D721Med (cell line): ENCODE data around the gene MUC5AC.
"Not testable (repeated sequence)": the region's sequence is repeated elsewhere in the genome, so short reads cannot be mapped to it uniquely, and the experiment has no call there.

Source experiments
- DNase-seq: peaks from one replicate; pipeline ENCODE4 v3.0.0; 2011; ENCODE audit warnings: low spot score; ENCODE audit not compliant: insufficient read length
- FAIRE-seq: peaks from 2 replicates; lab custom pipeline; 2011; peaks lifted over from hg19 to GRCh38; lab: Jason Lieb, UNC
- TF ChIP-seq, protein P1 (sequence below): IDR thresholded peaks from 2 replicates; pipeline ENCODE4 v1.5.1; 2012; ENCODE audit warnings: mild to moderate bottlenecking, control low read depth; ENCODE audit not compliant: insufficient read depth; ENCODE audit errors: missing control alignments

The MUC5AC gene

DNA sequence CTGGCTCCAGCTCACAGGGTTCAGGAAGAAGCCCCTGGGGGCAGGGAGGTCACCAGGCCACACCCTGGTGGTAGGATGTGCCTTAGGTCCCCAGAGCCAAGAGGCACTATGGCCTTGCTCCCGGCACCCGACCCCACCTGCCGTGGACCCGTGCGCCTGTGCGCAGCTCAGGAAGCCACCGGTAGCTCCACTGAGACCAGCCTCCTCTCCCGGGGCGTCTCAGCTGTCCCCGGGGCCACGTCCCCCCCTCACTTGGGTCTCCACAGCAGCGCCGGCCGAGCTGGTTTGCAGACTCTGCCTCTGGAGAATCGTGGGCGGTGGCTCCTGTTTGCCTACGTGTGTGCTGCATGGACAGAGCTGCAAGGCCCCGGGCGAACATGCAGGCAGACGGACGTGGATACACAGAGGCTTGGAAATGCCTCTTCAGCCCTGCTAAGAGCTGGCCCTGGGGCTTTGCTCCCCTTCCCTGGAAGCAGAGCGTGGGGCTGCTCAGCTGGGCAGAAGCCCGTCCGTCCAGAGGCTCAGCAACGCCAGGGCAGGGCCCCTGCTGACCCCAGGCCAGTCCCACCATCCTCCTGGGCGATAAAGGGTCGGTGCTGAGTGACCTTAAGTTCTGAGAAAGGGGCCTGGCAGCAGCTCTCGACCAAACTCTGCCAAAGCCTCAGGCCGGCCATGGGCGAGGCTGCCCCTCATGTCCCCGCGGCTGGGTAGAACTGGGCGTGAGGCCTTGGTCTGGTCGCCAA lies 49.8 kb downstream of the MUC5AC start:
- FAIRE-seq: no peak

DNA sequence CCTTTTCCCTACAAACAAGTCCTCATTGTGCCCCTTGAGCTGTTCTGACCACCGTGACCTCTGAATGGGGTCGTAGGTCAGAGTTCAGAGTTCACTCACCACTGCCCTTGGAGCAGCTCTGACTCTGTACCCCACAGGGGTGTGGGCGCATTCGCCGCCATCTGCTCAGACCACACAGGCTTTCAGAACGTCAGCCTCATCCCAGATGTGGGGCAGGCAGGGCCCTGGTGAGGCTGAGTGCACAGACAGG lies 50.3 kb downstream of the MUC5AC start:
- FAIRE-seq (no peak), DNase-seq (no peak)
- TF ChIP-seq, protein P1, sequence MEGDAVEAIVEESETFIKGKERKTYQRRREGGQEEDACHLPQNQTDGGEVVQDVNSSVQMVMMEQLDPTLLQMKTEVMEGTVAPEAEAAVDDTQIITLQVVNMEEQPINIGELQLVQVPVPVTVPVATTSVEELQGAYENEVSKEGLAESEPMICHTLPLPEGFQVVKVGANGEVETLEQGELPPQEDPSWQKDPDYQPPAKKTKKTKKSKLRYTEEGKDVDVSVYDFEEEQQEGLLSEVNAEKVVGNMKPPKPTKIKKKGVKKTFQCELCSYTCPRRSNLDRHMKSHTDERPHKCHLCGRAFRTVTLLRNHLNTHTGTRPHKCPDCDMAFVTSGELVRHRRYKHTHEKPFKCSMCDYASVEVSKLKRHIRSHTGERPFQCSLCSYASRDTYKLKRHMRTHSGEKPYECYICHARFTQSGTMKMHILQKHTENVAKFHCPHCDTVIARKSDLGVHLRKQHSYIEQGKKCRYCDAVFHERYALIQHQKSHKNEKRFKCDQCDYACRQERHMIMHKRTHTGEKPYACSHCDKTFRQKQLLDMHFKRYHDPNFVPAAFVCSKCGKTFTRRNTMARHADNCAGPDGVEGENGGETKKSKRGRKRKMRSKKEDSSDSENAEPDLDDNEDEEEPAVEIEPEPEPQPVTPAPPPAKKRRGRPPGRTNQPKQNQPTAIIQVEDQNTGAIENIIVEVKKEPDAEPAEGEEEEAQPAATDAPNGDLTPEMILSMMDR: no peak

More for the DNA sequence above, 49.8 kb downstream of the MUC5AC start:
- TF ChIP-seq, protein P1: no peak
- DNase-seq: no peak

DNA sequence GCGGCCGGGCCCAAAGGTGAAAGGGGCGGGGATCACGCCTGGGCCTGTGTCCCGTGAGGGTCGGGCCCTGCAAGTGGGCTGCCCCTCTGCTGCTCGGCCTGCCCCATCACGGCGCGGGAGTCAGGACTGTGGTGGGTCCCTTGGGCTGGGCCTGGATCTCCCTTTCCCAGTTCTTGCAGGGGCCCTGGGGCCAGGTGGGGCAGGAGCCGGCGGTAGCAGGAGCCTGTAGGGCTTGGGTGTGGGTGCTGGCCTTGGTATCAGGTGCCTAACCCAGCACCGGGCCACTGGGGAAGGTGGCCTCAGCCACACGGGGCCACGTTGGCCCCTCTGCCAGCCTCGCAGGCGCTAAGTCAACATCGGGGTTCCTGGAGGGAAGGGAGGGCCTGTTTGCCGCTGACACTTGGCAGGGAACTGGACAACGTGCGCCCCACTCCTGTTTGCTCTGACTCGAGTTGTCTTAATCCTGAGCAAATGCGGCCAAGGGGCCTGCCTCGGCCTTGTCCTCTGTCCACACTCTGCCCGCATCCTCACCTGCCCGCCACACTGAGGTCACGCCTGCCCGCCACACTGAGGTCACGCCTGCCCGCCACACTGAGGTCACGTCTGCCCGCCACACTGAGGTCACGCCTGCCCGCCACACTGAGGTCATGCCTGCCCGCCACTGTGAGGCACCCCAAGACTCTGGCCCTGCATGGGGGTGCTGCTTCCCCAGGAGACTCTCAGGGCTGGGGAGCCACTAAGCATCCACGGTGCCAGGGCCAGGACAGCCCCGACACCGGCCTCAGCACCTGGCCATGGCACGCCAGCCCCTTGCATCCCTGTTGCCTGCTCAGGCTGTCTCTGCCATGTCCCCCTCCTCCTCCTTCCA lies 50.9 kb downstream of the MUC5AC start:
- DNase-seq (no peak), FAIRE-seq (no peak)
- TF ChIP-seq, protein P1: no peak

DNA sequence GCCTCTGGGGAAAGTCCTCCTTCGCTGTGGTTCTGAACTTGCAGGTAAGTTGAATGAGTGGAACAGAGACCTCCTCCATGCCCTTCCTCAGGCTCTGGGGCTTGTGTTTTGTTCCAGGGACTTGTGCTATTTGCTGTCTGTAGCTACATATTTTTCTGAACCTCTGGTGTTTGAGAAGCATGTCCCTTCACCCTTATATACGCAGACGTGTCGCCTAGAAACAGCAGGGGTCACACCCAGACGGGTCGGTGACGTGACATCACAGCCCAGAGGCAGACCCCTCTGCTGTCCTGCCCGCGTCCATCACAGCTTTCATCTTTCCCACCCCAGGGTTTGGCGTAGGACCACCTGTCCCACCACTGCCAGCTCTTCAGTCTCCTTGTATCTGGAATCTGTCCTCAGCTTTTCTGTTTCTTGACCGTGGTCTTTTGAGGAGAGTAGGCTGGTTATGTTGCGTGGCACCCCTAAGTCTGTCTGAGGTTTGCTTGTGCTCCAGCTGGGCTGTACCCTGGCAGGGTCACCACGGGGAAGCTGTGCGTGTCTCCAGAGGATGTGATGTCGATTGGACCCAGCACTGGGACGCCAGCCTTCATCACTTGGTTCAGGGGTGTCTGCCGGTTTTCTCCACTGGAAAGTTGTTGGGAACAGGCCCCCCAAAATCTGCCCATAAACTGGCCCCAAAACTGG lies 51.8 kb downstream of the MUC5AC start:
- FAIRE-seq: no peak
- DNase-seq: no peak
- TF ChIP-seq, protein P1: no peak

DNA sequence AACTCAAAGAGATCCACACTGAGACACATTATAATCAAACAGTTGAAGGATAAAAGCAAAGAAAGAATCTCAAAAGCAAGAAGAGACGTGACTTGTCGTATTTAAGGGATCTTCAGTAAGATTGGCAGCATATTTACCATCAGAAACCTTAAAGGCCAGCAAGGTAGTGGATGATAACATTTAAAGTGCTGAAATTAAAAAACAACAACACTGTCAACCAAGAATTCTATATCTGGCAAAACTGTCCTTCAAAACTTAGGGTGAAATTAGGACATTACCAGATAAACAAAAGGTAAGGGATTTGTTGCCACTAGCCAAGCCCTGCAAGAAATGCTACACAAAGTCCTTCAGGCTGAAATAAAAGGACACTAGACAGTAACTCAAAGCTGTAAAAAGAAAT lies 54.1 kb downstream of the MUC5AC start:
- FAIRE-seq (no peak), DNase-seq (no peak)
- TF ChIP-seq, protein P1: no peak

DNA sequence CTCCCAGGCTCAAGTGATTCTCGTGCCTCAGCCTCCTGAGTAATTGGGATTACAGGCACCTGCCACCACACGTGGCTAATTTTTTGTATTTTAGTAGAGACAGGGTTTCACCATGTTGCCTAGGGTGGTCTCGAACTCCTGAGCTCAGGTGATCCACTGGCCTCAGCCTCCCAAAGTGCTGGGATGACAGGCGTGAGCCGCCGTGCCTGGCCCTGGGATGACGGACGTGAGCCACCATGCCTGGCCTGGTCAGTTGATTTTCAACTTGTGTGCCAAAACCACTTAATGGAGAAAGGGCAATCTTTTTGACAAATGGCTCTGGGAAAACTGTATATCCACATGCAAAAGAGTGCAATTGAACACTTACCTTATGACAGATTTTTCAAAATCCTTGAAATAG lies 58.1 kb downstream of the MUC5AC start:
- not testable (repeated sequence) for DNase-seq, FAIRE-seq

DNA sequence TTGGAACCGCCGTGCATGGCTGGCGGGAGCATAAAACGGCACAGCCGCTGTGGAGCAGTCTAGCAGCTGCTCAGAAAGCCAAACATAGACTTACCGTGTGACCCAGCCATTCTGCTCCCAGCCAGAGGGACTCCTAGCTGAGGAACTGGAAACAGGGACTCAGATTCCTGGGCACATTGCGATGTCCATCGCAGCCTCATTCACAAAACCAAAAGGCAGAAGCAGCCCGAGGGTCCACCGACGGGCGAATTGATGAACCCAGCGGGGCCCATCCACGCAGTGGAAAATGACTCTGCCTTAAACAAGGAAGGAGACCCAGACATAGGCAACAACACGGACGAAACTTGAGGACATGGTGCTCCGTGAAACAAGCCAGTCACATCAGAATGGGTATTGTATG lies 59.4 kb downstream of the MUC5AC start:
- TF ChIP-seq, protein P1: no peak
- DNase-seq: no peak
- FAIRE-seq: no peak
